Effector CD8-positive, alpha-beta T cell (primary cell): ENCODE data around the gene IPO7.

ENCODE experiments used
- DNase-seq: peaks from one replicate; lab custom pipeline; 2025; lab: John Stamatoyannopoulos, UW

Gene IPO7

DNA sequence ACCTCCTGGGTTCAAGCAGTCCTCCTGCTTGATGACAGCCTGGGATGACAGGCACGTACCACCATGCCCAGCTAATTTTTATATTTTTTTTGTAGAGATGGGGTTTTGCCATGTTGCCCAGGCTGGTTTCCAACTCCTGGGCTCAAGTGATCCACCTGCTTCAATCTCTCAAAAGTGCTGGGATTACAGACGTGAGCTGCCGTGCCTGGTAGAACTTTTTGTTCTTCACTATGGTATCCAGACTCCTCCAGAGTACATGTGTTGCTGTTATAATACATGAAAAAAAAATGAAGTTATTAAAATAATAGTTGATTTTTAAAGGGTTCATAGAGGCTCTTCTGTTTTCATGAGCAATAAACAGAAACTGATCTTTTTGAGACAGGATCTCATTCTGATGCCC lies 105.9 kb downstream of the IPO7 start:
- DNase-seq, result no peak

DNA sequence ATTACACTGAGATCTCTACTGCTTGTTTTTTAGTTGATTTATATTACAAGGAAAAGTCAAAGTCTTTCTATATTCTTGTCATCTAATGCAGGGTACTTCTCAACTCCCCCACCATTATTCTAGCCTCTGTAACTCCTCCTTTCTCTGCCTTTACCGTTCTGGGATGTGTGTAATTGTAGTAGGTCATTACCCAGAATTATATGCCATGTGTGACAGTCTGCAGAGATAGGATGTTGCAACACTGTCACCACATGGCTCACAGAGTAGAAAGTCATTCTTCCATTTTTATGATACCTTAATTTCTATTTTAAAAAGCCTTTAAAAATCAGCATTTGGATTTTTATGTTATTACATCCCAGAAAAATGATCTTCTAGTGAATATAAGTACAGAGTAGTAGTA lies 109.0 kb downstream of the IPO7 start:
- DNase-seq, result no peak

DNA sequence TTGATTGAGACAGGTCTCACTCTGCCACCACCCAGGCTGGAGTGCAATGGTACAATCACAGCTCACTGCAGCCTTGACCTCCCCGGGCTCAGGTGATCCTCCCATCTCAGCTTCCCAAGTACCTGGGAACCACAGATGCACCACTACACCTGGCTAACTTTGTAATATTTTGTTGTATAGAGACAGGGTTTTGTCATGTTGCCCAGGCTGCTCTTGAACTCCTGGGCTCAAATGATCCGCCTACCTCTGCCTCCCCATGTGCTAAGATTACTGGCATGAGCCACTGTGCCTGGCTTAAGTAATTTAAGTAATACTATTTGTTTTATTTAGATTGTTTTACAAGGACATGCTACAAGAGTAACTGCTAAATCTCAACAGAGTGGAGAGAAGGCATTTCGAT lies 109.9 kb downstream of the IPO7 start:
- DNase-seq, result no peak

DNA sequence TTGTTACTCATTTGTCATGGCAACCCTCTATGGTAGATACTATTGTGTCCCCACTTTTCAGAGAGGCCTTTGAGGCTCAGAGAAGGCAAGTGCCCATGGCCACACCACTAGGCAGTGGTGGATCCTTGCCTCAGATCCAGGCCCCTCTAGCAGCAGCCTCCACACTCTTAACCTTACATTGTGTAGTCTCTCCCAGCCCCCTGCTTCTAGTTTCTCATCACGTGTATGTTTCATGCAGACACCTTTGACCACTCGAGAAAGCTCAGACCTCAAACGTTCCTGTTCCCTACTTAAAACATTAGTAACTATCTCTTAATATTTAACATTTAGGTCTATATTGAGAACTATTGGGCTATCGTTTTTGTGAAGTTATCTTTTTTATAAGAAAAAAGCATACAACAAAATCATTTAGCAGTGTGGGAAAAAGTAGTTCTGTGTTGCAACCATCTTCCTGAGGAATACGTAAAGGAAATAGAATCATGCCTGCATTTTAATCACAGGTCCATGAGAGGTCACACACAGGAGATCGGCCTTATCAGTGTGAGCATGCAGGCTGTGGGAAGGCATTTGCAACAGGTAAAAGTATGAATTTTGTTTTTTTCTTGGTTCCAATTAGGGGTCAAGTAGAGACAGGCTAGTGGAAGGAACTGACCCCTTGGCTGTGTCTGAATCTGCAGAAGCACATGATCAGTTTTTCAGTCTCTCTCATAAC lies 111.5 kb downstream of the IPO7 start:
- no peak for DNase-seq
